Measurements from ENCODE around the gene GLTP. TPM values are rescaled to one million over a fixed set of nuclear protein-coding genes. Genes with fewer than 3 reads are reported as not detected.

GLTP gene, protein sequence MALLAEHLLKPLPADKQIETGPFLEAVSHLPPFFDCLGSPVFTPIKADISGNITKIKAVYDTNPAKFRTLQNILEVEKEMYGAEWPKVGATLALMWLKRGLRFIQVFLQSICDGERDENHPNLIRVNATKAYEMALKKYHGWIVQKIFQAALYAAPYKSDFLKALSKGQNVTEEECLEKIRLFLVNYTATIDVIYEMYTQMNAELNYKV
- 25.5 and 47.1 TPM in 2 replicates for total RNA-seq

DNA sequence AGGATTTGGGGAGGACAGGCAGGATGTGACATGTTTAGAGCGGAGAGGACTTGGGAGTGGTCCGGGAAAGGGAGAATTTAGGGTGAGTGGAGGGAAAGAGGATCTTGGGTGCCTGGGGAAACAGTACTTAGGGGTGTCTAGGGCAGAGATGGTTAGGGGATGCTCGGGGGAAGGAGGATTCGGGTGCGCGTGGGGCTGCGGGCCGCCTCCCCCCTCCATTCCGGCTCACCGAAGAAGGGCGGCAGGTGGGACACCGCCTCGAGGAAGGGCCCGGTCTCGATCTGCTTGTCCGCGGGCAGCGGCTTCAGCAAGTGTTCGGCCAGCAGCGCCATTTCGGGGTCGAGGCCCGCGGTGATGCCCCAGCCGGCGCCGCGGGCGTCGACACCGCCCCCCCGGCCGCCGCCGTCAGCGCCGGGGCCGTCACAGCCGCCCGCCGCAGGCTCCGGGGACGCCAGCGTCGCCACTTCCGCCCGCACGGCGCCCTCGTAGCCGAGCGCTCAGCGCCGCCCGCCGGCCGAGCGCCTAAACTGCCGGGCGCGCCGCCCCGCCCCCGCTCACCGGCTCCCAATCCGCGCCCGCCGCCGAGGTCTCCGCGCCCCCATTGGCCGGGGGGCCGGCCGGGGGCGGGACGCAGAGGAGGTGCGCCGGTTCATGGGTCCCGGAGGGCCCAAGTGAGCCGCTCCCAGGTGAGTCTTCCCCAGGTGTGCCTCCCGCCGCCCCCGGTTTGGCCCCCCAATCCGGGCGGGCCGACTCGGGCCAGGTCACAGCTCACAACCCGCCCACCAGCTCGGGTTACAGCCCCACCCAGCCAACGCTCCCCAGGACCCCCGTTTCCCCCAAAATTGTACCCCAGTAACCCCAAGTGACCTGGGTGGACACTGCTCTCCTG is at the start of gene GLTP:
Gene GLTP (minus strand): TSS at position 499 of the 889 bp plus-strand sequence. CDS start 167 bp downstream, at position 332.

DNA sequence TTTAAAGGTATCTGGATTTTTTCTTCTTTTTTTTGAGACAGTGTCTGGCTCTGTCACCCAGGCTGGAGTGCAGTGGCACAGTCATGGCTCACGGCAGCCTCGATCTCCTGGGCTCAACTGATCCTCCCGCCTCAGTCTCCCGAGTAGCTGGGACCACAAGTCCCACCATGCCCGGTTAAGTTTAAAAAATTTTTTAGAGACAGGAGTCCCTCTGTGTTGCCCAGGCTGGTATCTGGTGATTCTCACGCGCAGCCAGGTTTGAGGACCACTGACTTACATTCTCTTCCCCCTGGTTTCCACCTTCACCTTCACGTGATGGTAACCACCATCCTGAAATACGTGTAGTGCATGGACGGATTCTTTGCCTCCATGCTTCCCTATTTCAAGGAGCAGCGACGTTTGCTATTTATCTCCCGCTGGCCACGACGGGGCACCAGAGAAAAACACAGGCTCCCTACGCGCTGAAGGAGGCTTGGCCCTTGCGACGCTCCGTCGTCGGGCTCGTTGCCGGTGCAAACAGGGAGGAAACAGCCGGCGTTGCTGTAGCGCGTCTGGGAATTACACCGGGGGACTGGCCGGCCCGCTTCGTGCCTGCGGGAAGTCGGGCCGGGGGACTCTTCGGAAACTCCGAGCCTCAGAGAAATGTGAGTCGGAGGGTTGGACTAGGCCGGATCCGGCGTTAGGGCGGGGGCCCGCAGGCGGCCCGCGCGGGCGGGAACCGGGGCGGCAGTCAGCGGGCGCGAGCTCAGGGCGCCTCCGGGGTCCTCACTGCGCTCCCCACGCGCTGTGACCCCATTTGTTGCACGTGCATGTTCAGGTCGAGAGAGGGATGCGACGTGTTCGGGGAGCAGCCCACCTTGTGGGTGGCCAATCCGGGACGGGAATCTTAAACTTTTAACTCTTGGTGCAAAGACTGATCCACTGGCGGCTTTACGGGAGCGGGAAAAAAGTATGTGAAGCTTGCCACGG is 19.7 kb upstream of the GLTP start, which contains the start of gene TCHP:
Gene TCHP (plus strand): TSS at position 492 of the 969 bp plus-strand sequence. CDS start 2,753 bp downstream, outside the sequence.

DNA sequence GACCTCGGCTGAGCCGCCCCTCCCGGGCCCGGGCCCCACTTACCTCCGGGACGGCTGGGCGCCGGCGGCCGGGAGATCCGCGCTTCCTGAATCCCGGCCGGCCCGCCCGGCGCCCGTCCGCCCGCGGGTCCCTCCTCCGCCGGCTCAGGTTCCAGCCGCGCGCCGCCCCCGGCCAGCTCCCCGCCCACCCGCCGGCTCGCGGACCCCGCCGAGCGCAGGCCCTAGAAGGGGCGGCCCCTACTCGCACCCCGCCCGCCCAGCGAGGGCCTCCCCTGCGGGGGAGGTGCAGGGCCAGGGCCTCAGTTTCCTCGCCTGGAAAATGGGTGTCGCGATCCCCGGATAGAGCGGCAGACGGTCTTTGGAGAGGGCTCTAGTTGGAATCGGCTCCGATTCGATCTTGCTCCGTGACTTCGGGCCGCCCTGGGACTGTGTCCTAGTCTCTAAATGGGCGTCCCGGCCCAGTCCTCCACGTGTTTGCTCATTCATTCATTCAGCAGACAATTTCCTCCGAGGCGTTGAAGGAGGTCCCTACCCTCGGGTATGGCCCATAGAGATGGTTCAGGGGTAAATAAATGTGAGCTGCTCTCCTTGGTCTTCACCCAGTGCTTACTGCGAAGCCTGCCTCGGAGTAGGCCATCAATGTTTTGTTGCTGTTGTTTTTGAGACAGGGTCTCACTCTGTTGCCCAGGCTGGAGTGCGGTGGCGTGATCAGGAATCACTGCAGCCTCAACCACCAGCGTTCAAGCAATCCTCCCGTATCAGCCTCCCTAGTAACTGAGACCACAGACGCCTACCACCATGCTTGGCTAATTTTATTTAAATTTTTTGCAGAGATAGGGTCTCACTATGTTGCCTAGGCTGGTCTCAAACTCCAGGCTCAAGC is 46.8 kb downstream of the GLTP start, which contains the start of gene TRPV4:
Gene TRPV4 (minus strand): TSS at position 92 of the 883 bp plus-strand sequence. CDS start 18,602 bp downstream, outside the sequence.

Small RNA genes within 50 kb of the gene (small RNA-seq; reads per million reads assigned to genes)
- gene MIR4497, result not detected
- not detected for gene RN7SL441P

Other genes with a start within 250 kb of the GLTP start
- gene FAM222A, start 166.7 kb downstream of the GLTP start, total RNA-seq, result 0.22 and 0.39 TPM in 2 replicates
- 2.5 and 2.7 TPM in 2 replicates for gene TRPV4, start 47.1 kb downstream of the GLTP start, total RNA-seq
- gene TCHP, start 19.7 kb upstream of the GLTP start, total RNA-seq, result 6.3 and 9.4 TPM in 2 replicates
- gene GIT2, start 115.8 kb upstream of the GLTP start, total RNA-seq, result 29.4 and 33.3 TPM in 2 replicates
- gene ANKRD13A, start 118.9 kb upstream of the GLTP start, total RNA-seq, result 53.0 and 83.9 TPM in 2 replicates
- gene C12orf76, start 168.0 kb upstream of the GLTP start, total RNA-seq, result 10.0 and 16.1 TPM in 2 replicates
- gene IFT81, start 243.8 kb upstream of the GLTP start, total RNA-seq, result 6.4 and 14.9 TPM in 2 replicates